K562 (cell line): ENCODE measurements around the gene ITGB5. TPM values are rescaled to one million over a fixed set of nuclear protein-coding genes. Genes with fewer than 3 reads are reported as not detected.

Experiments used
- ATAC-seq: fragments of 200-7000 bp; cut with Tn5 transposase; 3 replicates; pipeline ENCODE4 v1.9.1; 2020; ENCODE audit warnings: moderate library complexity
- BruUV-seq: library from RNA; stranded (reverse); fragments of 400-500 nt; replicated peaks from 2 replicates; lab custom pipeline; 2021; lab: Mats Ljungman, UMichigan
- CTCF ChIA-PET: fragments of 300-600 bp; formaldehyde crosslinking; extraction: SDS; loops from one replicate; lab custom pipeline; 2021; ENCODE audit warnings: low intra/inter-chr PET ratio; lab: Yijun Ruan, JAX
- POLR2A ChIA-PET: fragments of 300-600, 350-650 bp; sonication (Branson Sonifier 250); formaldehyde crosslinking; extraction: SDS; loops from one replicate; lab custom pipeline; 2021; ENCODE audit warnings: antibody characterized with exemption, inconsistent platforms; lab: Yijun Ruan, JAX
- DNase-seq, 4 experiments: peaks; one replicate each; pipeline versions ENCODE4 v3.0.0 to v3.0.0-alpha.2; 2011 to 2018; ENCODE audit warnings: low spot score in 3 of 4, mixed read lengths in 3 of 4; ENCODE audit errors: extremely low read depth in 1 of 4
- FAIRE-seq: peaks from 2 replicates; lab custom pipeline; 2011; peaks lifted over from hg19 to GRCh38; lab: Jason Lieb, UNC
- H2AFZ ChIP-seq: 2 replicates; pipeline ENCODE4 v1.6.0; 2011; ENCODE audit warnings: low read depth, low read length, control low read depth, inconsistent platforms
- H3K27ac ChIP-seq: fragments of 200-600 bp; 3 replicates; pipeline ENCODE4 v1.8.0; 2011; ENCODE audit warnings: low read depth, mild to moderate bottlenecking, control low read depth, inconsistent platforms, low read length, moderate library complexity, mixed read lengths; ENCODE audit errors: extremely low read depth
- H3K27me3 ChIP-seq, 2 experiments: fragments of 300-600 bp in 1 of 2; 2 replicates in 1 of 2; 3 replicates in 1 of 2; pipeline versions ENCODE4 v1.6.0 to v1.8.0; 2011; ENCODE audit warnings: inconsistent platforms in 2 of 2, low read length in 2 of 2, mild to moderate bottlenecking in 1 of 2, mixed read lengths in 1 of 2, moderate library complexity in 1 of 2; ENCODE audit not compliant: control insufficient read depth in 2 of 2, insufficient read depth in 2 of 2
- H3K36me3 ChIP-seq: fragments of 300-600 bp; 3 replicates; pipeline ENCODE4 v1.8.0; 2011; ENCODE audit warnings: mild to moderate bottlenecking, low read length, inconsistent platforms; ENCODE audit not compliant: control insufficient read depth, insufficient read depth
- H3K4me1 ChIP-seq, 2 experiments: fragments of 200-600 bp in 1 of 2; replicated peaks in 1 of 2; 2 replicates in 1 of 2; 3 replicates in 1 of 2; pipeline versions ENCODE4 v1.5.1 to v1.8.0; 2011; ENCODE audit warnings: inconsistent platforms in 2 of 2, low read length in 2 of 2, mild to moderate bottlenecking in 1 of 2, mixed read lengths in 1 of 2, moderate library complexity in 1 of 2; ENCODE audit not compliant: control insufficient read depth in 2 of 2, insufficient read depth in 2 of 2
- H3K4me2 ChIP-seq: 2 replicates; pipeline ENCODE4 v1.6.1; 2011; ENCODE audit warnings: low read length, control low read depth, inconsistent platforms, mixed read lengths; ENCODE audit not compliant: insufficient read depth
- H3K4me3 ChIP-seq: fragments of 200-600 bp; sonication (generic), shearing (Covaris generic); 2 replicates; pipeline ENCODE4 v1.5.1; 2016; ENCODE audit warnings: control low read depth, inconsistent platforms
- H3K79me2 ChIP-seq: fragments of 200-600 bp; 3 replicates; pipeline ENCODE4 v1.8.0; 2011; ENCODE audit warnings: low read length, inconsistent platforms; ENCODE audit not compliant: control insufficient read depth, insufficient read depth
- H3K9ac ChIP-seq, 2 experiments: 2 replicates each; pipeline versions ENCODE4 v1.6.0 to v1.6.1; 2011; ENCODE audit warnings: low read depth in 2 of 2, low read length in 2 of 2, control low read depth in 1 of 2, inconsistent platforms in 1 of 2, mild to moderate bottlenecking in 1 of 2, mixed read lengths in 1 of 2; ENCODE audit not compliant: insufficient read depth in 1 of 2
- H3K9me1 ChIP-seq: one replicate; pipeline ENCODE4 v1.6.0; 2011; ENCODE audit warnings: inconsistent platforms, mild to moderate bottlenecking, low read length, moderate library complexity; ENCODE audit not compliant: control insufficient read depth, insufficient read depth
- H3K9me3 ChIP-seq: replicated peaks from 2 replicates; pipeline ENCODE4 v1.5.1; 2011; ENCODE audit warnings: low read depth, low read length, inconsistent platforms; ENCODE audit not compliant: control insufficient read depth, insufficient read depth
- H4K20me1 ChIP-seq: replicated peaks from 2 replicates; pipeline ENCODE4 v1.6.1; 2011; ENCODE audit warnings: low read length, inconsistent platforms, mixed read lengths; ENCODE audit not compliant: control insufficient read depth, insufficient read depth
- CTCF ChIP-seq, 3 experiments: IDR thresholded peaks in 2 of 3; conservative IDR thresholded peaks in 1 of 3; 2 replicates each; pipeline ENCODE4 v1.5.1; 2011 to 2012; ENCODE audit warnings: low read length in 3 of 3, mild to moderate bottlenecking in 3 of 3, control low read depth in 2 of 3, improper control_type of control experiment in 1 of 3, inconsistent platforms in 1 of 3, low read depth in 1 of 3, mixed read lengths in 1 of 3, moderate library complexity in 1 of 3; ENCODE audit not compliant: insufficient read depth in 2 of 3
- GATAD2A ChIP-seq: fragments of 450-650 bp; IDR thresholded peaks from 2 replicates; pipeline ENCODE4 v1.6.1; 2017
- GTF2A2 ChIP-seq: IDR thresholded peaks from 2 replicates; pipeline ENCODE4 v1.6.1; 2016; ENCODE audit warnings: mild to moderate bottlenecking, missing genetic modification characterization, missing compliant biosample characterization
- HDGF ChIP-seq: fragments of 450-650 bp; IDR thresholded peaks from 2 replicates; pipeline ENCODE4 v1.6.1; 2016
- MYNN ChIP-seq, 2 experiments: sonication (generic); formaldehyde crosslinking in 1 of 2; IDR thresholded peaks; 2 replicates each; pipeline versions ENCODE4 v1.5.0 to v1.6.1; 2016 to 2020; ENCODE audit warnings: antibody characterized with exemption in 1 of 2, missing genetic modification reagents in 1 of 2
- NELFE ChIP-seq: IDR thresholded peaks from 2 replicates; pipeline ENCODE4 v1.6.1; 2011; ENCODE audit warnings: mild to moderate bottlenecking; ENCODE audit not compliant: insufficient read depth, insufficient read length
- PATZ1 ChIP-seq: fragments of 250-450 bp; sonication (Bioruptor Pico); IDR thresholded peaks from 2 replicates; pipeline ENCODE4 v1.5.0; 2020; ENCODE audit warnings: mild to moderate bottlenecking, borderline replicate concordance
- RBM14 ChIP-seq: fragments of 200-400 bp; formaldehyde crosslinking; IDR thresholded peaks from 2 replicates; pipeline ENCODE4 v1.6.1; 2018; ENCODE audit warnings: low read depth, mild to moderate bottlenecking, low read length, moderate library complexity, borderline replicate concordance; ENCODE audit not compliant: insufficient read depth
- ZNF174 ChIP-seq: fragments of 250-450 bp; sonication (Bioruptor Pico); IDR thresholded peaks from 2 replicates; pipeline ENCODE4 v1.4.0; 2020; ENCODE audit warnings: mild to moderate bottlenecking
- ZNF280B ChIP-seq: fragments of 250-450 bp; sonication (Bioruptor Pico); IDR thresholded peaks from 2 replicates; pipeline ENCODE4 v1.5.1; 2021; ENCODE audit warnings: mild to moderate bottlenecking
- ZNF408 ChIP-seq: fragments of 250-450 bp; sonication (Bioruptor Pico); IDR thresholded peaks from 2 replicates; pipeline ENCODE4 v1.4.0; 2020; ENCODE audit warnings: low read depth, mild to moderate bottlenecking, moderate library complexity
- ZSCAN29 ChIP-seq: fragments of 450-650 bp; IDR thresholded peaks from 2 replicates; pipeline ENCODE4 v1.6.1; 2017
- WGBS: fragments of 100-300 bp; shearing (Covaris generic); methylation state at CpG from one replicate; pipeline ENCODE4 v1.1.6; 2016; ENCODE audit warnings: low coverage, mixed read lengths; ENCODE audit not compliant: insufficient coverage; ENCODE audit errors: missing lambda C conversion rate; 5-methylcytosine and 5-hydroxymethylcytosine counted together
- in situ Hi-C: fragments of 300-500 bp; cut with MboI; formaldehyde crosslinking; loops from 4 replicates; pipeline ENCODE4 v1.15.0; 2018; ENCODE audit warnings: inconsistent platforms, mixed read lengths
- intact Hi-C: fragments of 100-400 bp; cut with micrococcal nuclease; formaldehyde crosslinking; loops from 2 replicates; pipeline ENCODE4 v1.14.2; 2022
- polyA plus RNA-seq, 8 experiments: library from polyadenylated mRNA; depleted of rRNA in 4 of 8; stranded (reverse) in 5 of 8; unstranded in 3 of 8; fragments of >200 nt; fragmentation: Nextera tagmentation in 2 of 8; fragmentation: Illumina TruSeq in 1 of 8; extraction: Ambion mirVana in 2 of 8; extraction: Trizol in 1 of 8; gene quantifications; 2 replicates each; pipeline versions ENCODE4 v1.2.1 to v1.2.3, GENCODE V29; 2011 to 2014; ENCODE audit warnings: inconsistent platforms in 1 of 8, missing spikeins in 1 of 8
- total RNA-seq, 7 experiments: library from RNA; depleted of rRNA in 6 of 7; stranded (reverse); fragments of >200 nt in 6 of 7; fragmentation: Illumina TruSeq in 2 of 7; extraction: Trizol in 2 of 7; gene quantifications; 2 replicates each; pipeline versions ENCODE4 v1.2.1 to v1.2.3, GENCODE V29; 2011 to 2021; ENCODE audit warnings: low replicate concordance in 1 of 7

ITGB5 gene
- total and polyA plus RNA-seq, 9 of the 15 experiments (the other 6 are each of a cell fraction or from before 2014, with no cell fraction given): 1.7 to 46.8 (median 9.9) TPM

- intact Hi-C loops: no loop called here
- Histone ChIP-seq H3K36me3 (no peaks in the 10 kb centered on the region), H3K4me3 (no peak overlapping the region), H3K9me3 (no peaks in the 10 kb centered on the region), H3K4me1 (peaks cover 0 to 3% of the 10 kb centered on the region in 2 experiments; a peak in 2 of 5 replicates), H3K9ac (no peak overlapping the region), H2AFZ (no peak overlapping the region), H3K27ac (no peak overlapping the region), H4K20me1 (no peaks in the 10 kb centered on the region), H3K4me2 (no peak overlapping the region), H3K9me1 (no peaks in the 10 kb centered on the region), H3K79me2 (no peaks in the 10 kb centered on the region), H3K27me3 (no peaks in the 10 kb centered on the region)
- TF ChIP-seq HDGF: no peak
- TF ChIP-seq MYNN (IDR thresholded peaks at IDR 0.05): no peak
- TF ChIP-seq MYNN (CRISPR knock-in tag; IDR thresholded peaks at IDR 0.05): no peak
- no peak for TF ChIP-seq GATAD2A
- no peak for TF ChIP-seq CTCF (IDR thresholded peaks at IDR 0.05 in 2 of 3, conservative IDR thresholded peaks at IDR 0.05 in 1 of 3; ENCODE audit: insufficient read depth in 2 of 3, low read depth in 1 of 3, low read length in 3 of 3)
- no peak for TF ChIP-seq ZNF408 (CRISPR knock-in tag)
- no peak for TF ChIP-seq ZNF280B
- TF ChIP-seq NELFE: no peak
- no peak for TF ChIP-seq ZSCAN29
- TF ChIP-seq PATZ1: no peak
- TF ChIP-seq RBM14: no peak
- no peak for TF ChIP-seq ZNF174 (CRISPR knock-in tag)
- no peak for TF ChIP-seq GTF2A2 (tag)
- in situ Hi-C loops: no loop called here
- BruUV-seq: no TSS peak
- ChIA-PET POLR2A (no interaction called here), CTCF (no interaction called here)
- DNase-seq (no peak), FAIRE-seq (no peak), ATAC-seq (no peak)
- 68% methylated on average over 5 of the region's 7 CpGs for WGBS
Observed at GRCh38 chr3:124859025-124859424, 28.1 kb downstream of the ITGB5 start.
